ENCODE data around the gene STAG1.

DNA sequence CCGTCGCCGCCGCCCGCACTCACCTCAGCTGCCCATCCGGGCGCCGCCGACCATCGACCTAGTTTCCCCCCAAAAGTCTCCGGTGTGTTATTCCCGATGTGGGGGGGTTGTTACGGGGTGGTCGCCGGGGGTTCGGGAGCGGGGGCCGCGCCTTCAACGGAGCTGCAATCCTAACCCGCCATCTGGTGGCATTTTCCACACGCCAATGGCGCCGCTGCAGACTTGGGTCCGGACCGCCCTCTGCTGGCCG lies at the start of gene STAG1:
- TF ChIP-seq POLR2A (IDR thresholded peaks at IDR 0.05; ENCODE audit: low read depth, low read length) (no peak), POLR2AphosphoS5 (IDR thresholded peaks at IDR 0.05; ENCODE audit: low read depth, low read length) (no peak)

All from GM12891 (cell line).